DND-41 (cell line): Measurements from ENCODE around the gene WDR5.

Source experiments
- EZH2 ChIP-seq: IDR thresholded peaks from 3 replicates; pipeline ENCODE4 v1.6.1; 2012; ENCODE audit warnings: borderline replicate concordance, low read depth, mild to moderate bottlenecking, moderate library complexity, low read length, inconsistent platforms; ENCODE audit not compliant: severe bottlenecking
- TF ChIP-seq, protein P1 (sequence below): IDR thresholded peaks from 2 replicates; pipeline ENCODE4 v1.5.1; 2012; ENCODE audit warnings: borderline replicate concordance, low read length, moderate library complexity, mild to moderate bottlenecking; ENCODE audit not compliant: poor library complexity, severe bottlenecking; ENCODE audit errors: extremely low read depth

DNA sequence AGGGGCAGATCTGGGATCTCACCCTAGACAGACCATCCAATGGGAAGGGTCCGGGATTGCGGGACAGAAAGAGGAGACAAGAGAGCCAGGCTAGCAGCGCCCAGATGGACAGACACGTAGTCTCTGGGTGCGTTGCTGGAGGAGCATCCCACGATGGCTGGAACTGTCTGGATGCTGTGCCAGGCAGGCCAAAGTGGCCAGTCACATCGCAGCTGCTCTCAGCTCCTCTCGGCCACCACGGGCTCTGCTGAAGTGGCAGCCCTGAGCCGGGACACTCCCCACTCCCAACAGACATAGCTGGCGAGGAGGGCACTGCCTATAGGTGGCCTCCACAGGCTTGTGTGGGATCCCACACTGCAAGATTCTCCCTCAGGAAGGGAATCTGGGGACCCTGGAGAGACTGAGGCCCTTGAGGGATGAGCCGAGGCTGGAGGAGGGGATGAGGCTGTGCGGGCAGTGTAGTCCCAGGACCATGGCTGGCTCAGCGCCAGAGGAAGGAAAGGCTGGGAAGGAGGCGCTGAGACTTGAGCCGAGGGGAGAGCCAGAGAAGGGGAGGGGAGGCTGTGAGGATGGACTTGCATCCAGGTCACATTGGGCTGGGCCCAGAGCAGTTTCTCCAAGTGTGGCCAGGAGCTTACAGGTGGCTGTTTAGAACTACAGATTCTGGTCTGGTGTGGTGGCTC, 10.3 kb upstream of the WDR5 start:
- TF ChIP-seq, protein P1, sequence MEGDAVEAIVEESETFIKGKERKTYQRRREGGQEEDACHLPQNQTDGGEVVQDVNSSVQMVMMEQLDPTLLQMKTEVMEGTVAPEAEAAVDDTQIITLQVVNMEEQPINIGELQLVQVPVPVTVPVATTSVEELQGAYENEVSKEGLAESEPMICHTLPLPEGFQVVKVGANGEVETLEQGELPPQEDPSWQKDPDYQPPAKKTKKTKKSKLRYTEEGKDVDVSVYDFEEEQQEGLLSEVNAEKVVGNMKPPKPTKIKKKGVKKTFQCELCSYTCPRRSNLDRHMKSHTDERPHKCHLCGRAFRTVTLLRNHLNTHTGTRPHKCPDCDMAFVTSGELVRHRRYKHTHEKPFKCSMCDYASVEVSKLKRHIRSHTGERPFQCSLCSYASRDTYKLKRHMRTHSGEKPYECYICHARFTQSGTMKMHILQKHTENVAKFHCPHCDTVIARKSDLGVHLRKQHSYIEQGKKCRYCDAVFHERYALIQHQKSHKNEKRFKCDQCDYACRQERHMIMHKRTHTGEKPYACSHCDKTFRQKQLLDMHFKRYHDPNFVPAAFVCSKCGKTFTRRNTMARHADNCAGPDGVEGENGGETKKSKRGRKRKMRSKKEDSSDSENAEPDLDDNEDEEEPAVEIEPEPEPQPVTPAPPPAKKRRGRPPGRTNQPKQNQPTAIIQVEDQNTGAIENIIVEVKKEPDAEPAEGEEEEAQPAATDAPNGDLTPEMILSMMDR, result no peak
- no peak for TF ChIP-seq EZH2
